Measurements from ENCODE around the gene MGST3.
"Not testable (repeated sequence)": the region's sequence is repeated elsewhere in the genome, so short reads cannot be mapped to it uniquely, and the experiment has no call there.

Gene MGST3

DNA sequence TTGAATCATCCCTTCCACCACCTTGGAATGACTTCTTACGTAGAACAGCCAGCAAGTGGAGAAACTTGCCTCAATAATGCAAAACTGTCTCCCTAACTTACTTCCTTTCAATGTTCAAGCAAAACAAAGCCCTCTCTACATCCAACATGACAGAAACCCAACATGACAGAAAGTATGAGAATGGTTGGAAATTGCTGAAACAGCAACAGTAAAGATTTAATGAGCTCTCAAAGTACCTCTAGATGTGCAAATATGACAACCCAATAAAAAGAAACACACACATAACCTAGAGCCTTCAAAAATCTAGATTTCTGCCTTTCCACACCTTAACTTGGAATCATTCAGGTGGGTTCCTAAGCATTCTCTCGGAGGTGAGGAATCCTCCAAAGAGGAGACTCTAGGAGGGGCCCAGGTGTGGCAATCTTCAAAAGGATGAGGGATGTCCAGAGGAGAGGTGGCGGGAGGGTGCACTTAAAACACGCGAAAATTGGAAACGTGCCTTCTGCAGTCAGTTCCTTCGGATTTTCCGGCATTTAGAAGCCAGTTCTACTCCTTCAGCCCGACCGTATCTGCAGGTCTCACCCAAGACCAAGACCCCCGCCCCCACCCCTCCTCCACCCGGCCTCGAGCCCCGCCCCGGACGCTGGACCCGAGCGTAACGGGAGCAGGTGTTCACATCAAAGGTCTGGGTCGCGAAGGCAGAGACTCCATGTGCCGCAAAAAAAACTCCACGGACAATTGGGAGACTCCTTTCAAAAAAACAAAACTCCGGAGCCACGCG lies 996 bp upstream of the MGST3 start:
- DNase-seq (ENCODE audit: low spot score) = peak; percentile 4

GRCh38 chr1:165631342-165632151 lies 513 bp downstream of the MGST3 start:
- no peak for DNase-seq (ENCODE audit: low spot score)

DNA sequence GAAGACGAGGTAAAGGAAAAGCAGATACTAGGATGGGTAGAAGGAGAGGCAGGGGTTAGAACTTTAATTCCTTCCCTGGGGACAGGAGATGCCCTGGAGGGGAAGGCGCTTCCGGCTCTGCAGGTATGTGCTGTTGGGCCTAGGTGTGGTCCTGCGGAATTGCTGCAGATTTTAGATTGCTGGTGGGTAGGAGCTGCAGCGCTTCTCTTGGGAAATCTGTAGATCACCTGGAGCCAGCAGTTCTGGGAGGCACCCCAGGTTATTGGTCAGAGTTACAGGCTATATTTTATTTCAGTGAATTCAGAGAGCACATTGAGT lies 1.1 kb downstream of the MGST3 start:
- no peak for DNase-seq (ENCODE audit: low spot score)

DNA sequence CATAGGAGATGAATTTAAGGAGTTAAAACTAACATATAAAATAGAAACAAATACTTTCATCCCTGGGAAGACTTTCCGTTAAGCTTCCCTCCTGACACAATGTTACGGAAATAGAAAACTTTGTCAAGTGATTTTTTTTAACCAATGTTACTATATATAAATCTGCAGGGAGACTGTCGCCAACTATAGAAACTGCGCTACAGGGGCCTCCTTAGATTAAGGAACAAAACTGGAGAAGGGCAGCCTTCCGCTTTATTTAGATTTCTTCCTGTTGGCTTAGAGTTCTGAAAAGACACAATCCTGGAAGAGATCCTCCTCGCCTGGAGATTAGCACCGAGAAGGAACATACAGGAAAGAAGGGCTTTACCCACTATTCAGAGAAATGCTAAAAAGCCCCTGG lies 1.5 kb downstream of the MGST3 start:
- DNase-seq (ENCODE audit: low spot score) = no peak

- DNase-seq (ENCODE audit: low spot score) = no peak
Measured at GRCh38 chr1:165633614-165634013, 2.6 kb downstream of the MGST3 start.

- DNase-seq (ENCODE audit: low spot score) = no peak
Measured at GRCh38 chr1:165634154-165634921, 3.3 kb downstream of the MGST3 start.

DNA sequence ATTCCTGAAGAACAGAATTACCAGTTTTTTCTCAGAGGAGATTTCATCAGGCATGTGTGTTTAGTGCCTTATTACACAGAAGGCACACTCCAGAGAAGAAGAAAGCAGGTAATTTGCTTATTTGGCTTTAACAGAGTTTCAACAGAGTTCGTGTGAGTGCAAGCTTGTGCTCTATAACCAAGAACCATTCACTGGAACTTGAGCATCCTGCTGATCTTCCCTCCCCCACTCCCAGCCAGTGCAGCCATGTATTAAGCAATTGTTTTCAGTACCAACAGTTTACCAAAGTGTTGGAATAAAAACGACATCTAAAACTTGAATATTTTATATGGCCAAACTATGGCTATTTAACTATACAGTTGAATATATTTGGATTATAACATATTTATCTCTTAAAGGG lies 4.3 kb downstream of the MGST3 start:
- DNase-seq (ENCODE audit: low spot score) = no peak

DNA sequence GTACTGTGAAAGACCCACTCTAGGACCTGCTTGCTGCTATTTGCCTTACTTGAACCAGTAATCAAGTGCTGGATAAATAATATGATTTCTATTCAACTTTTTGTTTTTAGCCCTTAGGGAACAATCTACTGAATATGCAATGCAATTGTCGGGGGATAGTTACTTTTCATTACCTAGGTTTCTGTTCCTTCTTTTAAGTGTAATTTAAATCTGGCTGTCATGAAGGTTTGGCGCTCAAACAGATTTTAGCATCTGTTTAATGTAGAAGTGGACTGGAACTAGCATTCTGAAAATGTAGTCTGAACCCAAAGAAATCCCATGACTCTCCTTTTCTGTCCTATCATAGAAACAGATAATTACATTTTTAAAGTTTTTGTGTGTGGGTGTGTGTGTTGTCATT lies 4.8 kb downstream of the MGST3 start:
- DNase-seq (ENCODE audit: low spot score) = peak; percentile 28

GRCh38 chr1:165637427-165637826 lies 6.4 kb downstream of the MGST3 start:
- DNase-seq (ENCODE audit: low spot score) = no peak

GRCh38 chr1:165638211-165638610 lies 7.2 kb downstream of the MGST3 start:
- DNase-seq (ENCODE audit: low spot score) = not testable (repeated sequence)

- DNase-seq (ENCODE audit: low spot score) = no peak
Measured at GRCh38 chr1:165639821-165640623, 9.0 kb downstream of the MGST3 start.

DNA sequence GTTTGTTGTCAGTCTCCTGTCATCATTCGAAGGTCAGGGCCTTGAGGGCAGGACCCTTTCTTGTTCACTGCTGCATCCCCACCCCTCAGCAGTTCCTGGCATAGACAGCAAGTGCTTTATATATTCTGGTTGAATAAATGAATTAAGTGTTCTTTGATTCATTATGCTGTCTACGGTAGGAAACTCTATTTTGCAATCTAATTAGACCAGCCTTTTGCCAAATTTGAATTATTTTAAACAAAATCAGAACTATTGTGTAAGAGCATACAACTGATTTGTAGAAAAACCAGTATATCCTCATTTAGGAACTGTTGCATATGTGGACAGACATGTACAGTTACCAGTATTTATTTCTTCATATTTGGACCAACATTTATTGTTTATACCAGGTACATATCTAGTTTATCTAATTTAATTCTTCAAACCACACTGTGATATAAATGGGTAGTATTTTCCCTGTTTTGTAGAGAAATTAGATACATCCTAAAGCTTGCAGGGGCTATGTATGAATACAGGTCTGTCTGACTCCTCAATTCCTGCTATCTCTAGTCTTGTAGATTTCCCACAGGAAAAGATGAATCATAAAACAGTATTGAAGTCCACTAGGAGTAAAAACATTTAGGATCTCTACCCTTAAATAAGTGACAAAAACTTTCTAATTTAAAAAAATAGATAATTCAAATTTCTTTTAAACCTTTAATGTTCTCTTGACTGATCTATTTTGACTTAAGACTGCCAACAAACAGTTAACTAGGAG lies 10.4 kb downstream of the MGST3 start:
- DNase-seq (ENCODE audit: low spot score) = no peak

DNA sequence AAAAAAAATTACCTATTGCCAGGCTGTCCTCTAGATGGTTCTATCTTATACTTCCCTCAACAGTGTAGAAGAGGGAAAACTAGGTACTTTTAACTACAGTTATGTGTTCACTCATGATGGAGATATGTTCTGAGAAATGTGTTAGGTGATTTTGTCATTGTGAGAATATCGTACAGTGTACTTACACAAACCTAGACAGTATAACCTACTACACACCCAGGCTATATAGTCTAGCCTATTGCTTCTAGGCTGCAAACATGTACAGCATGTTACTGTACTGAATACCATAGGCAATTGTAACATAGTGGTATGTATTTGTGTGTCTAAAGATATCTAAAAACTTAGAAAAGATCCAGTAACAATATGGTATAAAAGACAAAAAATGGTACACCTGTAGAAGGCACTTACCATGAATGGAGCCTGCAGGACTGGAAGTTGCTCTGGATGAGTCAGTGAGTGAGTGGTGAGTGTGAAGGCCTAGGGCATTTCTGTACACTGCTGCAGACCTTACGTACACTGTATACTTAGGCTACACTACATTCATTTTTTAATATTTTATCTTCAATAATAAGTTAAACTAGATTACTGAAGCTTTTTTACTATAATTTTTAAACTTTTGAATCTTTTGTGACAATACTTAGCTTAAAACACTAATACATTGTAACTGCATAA lies 13.2 kb downstream of the MGST3 start:
- no peak for DNase-seq (ENCODE audit: low spot score)

- no peak for DNase-seq (ENCODE audit: low spot score)
Measured at GRCh38 chr1:165645654-165646366, 14.8 kb downstream of the MGST3 start.

DNA sequence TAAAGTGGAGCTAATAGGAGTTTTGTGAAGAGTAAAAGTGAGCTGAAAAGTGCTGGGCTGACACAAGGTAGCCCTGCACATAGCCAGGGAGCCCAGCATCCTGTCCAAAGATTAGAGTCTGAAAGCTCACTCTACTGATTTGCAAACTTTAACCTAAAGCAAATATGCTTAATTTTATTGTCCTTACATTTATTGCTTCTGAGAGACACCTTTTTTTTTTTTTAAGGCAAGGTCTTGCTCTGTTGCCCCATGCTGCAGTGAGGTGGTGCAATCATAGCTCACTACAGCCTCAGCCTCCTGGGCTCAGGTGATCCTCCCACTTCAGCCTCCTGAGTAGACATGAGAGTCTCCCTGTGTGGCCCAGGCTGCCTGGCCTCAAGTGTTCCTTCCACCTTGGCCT lies 16.5 kb downstream of the MGST3 start:
- no peak for DNase-seq (ENCODE audit: low spot score)

DNA sequence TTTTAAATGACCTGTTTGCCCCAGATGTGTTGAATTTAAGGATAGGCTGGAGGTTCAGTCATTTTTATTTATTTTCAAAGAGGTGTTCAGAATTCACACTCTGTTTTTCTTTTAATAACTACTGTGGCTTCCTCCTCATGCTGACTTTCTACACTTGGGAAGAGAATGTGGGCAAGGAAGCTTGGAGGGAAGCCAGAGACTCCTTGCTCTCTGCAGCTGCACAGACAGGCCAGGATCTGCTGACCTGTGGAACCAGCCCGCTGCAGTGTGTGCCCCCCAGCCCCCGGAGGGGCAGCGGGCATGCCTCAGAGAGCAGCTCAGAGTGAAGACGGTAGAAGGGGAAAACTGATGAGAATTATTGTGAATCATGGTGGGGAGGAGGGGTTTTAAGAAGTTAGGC lies 16.9 kb downstream of the MGST3 start:
- no peak for DNase-seq (ENCODE audit: low spot score)

- no peak for DNase-seq (ENCODE audit: low spot score)
Measured at GRCh38 chr1:165648919-165649572, 18.0 kb downstream of the MGST3 start.

DNA sequence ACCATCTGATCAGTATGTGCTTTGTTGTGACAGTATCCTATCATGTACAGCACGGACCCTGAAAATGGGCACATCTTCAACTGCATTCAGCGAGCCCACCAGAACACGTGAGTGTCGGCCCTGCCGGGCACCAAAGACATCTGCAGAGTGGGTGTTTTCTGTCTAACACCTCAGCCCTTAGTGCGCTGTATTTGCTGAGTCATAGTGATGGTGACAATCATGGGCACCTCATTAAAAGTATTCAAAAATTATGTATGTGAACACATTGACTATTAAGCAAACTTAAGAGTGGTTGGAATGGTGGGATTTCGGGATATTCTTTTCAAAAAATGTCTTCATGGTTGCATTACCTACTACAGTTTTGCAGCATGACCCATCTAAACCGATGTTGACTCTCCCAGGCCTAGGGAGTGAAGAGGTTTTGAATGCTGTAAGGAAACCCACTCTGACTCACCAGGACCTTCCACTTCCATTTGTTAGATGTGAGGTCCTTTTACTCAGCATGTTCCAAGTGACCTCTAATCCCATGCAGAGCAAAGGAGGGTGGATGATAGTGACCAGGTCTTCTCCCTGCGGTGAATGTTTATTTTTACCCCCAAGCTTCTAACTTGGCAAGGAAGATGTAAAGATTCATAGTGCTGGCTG lies 20.1 kb downstream of the MGST3 start:
- no peak for DNase-seq (ENCODE audit: low spot score)
